Embryonic facial prominence (tissue), 1 donor: Measurements from ENCODE around the gene RTN4RL2.

ENCODE experiments used
- DNase-seq: peaks from one replicate; pipeline ENCODE4 v3.0.0-alpha.2; 2016; ENCODE audit errors: extremely low spot score

The RTN4RL2 gene

GRCh38 chr11:57462597-57462996, 2.3 kb downstream of the RTN4RL2 start:
- no peak for DNase-seq

- DNase-seq: no peak
Observed at GRCh38 chr11:57463671-57464538, 3.6 kb downstream of the RTN4RL2 start.

- no peak for DNase-seq
Observed at GRCh38 chr11:57464539-57465181, 4.3 kb downstream of the RTN4RL2 start.

- DNase-seq: no peak
Observed at GRCh38 chr11:57466680-57467079, 6.4 kb downstream of the RTN4RL2 start.

- no peak for DNase-seq
Observed at GRCh38 chr11:57467508-57468157, 7.3 kb downstream of the RTN4RL2 start.

GRCh38 chr11:57468276-57468675, 7.9 kb downstream of the RTN4RL2 start:
- DNase-seq: no peak

GRCh38 chr11:57469268-57469667, 8.9 kb downstream of the RTN4RL2 start:
- no peak for DNase-seq

GRCh38 chr11:57471496-57471895, 11.2 kb downstream of the RTN4RL2 start:
- DNase-seq: no peak

- DNase-seq: no peak
Observed at GRCh38 chr11:57473285-57473841, 13.0 kb downstream of the RTN4RL2 start.

- DNase-seq: no peak
Observed at GRCh38 chr11:57474017-57474802, 13.9 kb downstream of the RTN4RL2 start.

GRCh38 chr11:57474803-57475115, 14.4 kb downstream of the RTN4RL2 start:
- DNase-seq: no peak

GRCh38 chr11:57475191-57475590, 14.9 kb downstream of the RTN4RL2 start:
- DNase-seq: no peak

GRCh38 chr11:57475671-57476046, 15.3 kb downstream of the RTN4RL2 start:
- DNase-seq: no peak

GRCh38 chr11:57476047-57476756, 15.9 kb downstream of the RTN4RL2 start:
- DNase-seq: no peak

GRCh38 chr11:57476757-57477506, 16.6 kb downstream of the RTN4RL2 start:
- no peak for DNase-seq

- DNase-seq: no peak
Observed at GRCh38 chr11:57477507-57478189, 17.3 kb downstream of the RTN4RL2 start.

- no peak for DNase-seq
Observed at GRCh38 chr11:57479021-57479663, 18.8 kb downstream of the RTN4RL2 start.

- DNase-seq: no peak
Observed at GRCh38 chr11:57479911-57480310, 19.6 kb downstream of the RTN4RL2 start.

- no peak for DNase-seq
Observed at GRCh38 chr11:57480409-57481137, 20.2 kb downstream of the RTN4RL2 start.
